GM18511 (cell line): ENCODE measurements around the gene KMT2D.

ENCODE experiments used
- ATAC-seq: cut with Tn5 transposase; IDR thresholded peaks from one replicate; pipeline ENCODE4 v1.9.1; 2021; ENCODE audit warnings: mild to moderate bottlenecking, moderate library complexity; ENCODE audit not compliant: unreplicated experiment

Gene KMT2D

GRCh38 chr12:49022558-49023178 lies 37.9 kb downstream of the KMT2D start:
- no peak for ATAC-seq

GRCh38 chr12:49021292-49021915 lies 39.2 kb downstream of the KMT2D start:
- ATAC-seq = no peak

- ATAC-seq = no peak
These were observed 40.2 kb downstream of the KMT2D start for GRCh38 chr12:49020441-49020840.

GRCh38 chr12:49019443-49020324 lies 40.9 kb downstream of the KMT2D start:
- no peak for ATAC-seq

GRCh38 chr12:49019120-49019430 lies 41.5 kb downstream of the KMT2D start:
- peak; percentile 36 for ATAC-seq

GRCh38 chr12:49018261-49019119 lies 42.1 kb downstream of the KMT2D start, which contains the start of gene PRKAG1:
TSS of gene PRKAG1 (minus strand) at chr12:49018776. CDS start at chr12:49018740, 36 bp downstream.
- peak; percentile 86 for ATAC-seq

- peak; percentile 29 for ATAC-seq
These were observed 42.7 kb downstream of the KMT2D start for GRCh38 chr12:49017891-49018260.

- ATAC-seq = no peak
These were observed 45.4 kb downstream of the KMT2D start for GRCh38 chr12:49015196-49015595.

GRCh38 chr12:49014547-49014946 lies 46.0 kb downstream of the KMT2D start:
- ATAC-seq = no peak

GRCh38 chr12:49013428-49013827 lies 47.2 kb downstream of the KMT2D start:
- no peak for ATAC-seq

GRCh38 chr12:49012739-49013138 lies 47.9 kb downstream of the KMT2D start:
- ATAC-seq = no peak
